Keratinocyte (primary cell): Measurements from ENCODE around the gene TRPV5.

ENCODE experiments used
- EZH2 ChIP-seq: IDR thresholded peaks from one replicate; pipeline ENCODE4 v1.6.1; 2012; ENCODE audit warnings: inconsistent platforms, mild to moderate bottlenecking, low read length, moderate library complexity
- TF ChIP-seq, protein P1 (sequence below), 3 experiments: IDR thresholded peaks in 1 of 3; conservative IDR thresholded peaks in 1 of 3; optimal IDR thresholded peaks in 1 of 3; 2 replicates in 2 of 3; 3 replicates in 1 of 3; pipeline versions ENCODE3 to v1.5.1; 2011; ENCODE audit warnings: low read length in 3 of 3, mild to moderate bottlenecking in 3 of 3, moderate library complexity in 2 of 3, control low read depth in 1 of 3, inconsistent platforms in 1 of 3; ENCODE audit not compliant: insufficient read depth in 2 of 3; ENCODE audit errors: extremely low read depth in 1 of 3

DNA sequence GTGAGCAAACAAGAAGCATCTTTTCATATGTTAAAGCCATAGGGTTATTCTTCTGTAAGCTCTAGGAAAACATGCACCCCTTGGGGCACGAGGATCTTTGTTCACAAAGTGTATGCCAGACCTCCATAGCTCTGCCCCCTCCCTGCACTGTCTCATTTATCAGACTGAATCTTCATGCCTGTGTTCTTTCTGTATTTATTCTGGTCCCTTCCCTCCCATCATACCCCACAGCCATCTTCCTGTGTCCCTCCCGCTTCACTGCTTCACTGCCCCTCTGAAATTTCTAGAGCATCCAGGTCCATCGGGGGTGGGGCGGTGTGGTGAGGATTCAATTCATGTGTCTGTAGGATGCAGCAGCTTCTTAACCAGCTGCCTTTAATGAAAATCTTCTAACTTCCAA is 71.2 kb downstream of the TRPV5 start:
- TF ChIP-seq, protein P1, sequence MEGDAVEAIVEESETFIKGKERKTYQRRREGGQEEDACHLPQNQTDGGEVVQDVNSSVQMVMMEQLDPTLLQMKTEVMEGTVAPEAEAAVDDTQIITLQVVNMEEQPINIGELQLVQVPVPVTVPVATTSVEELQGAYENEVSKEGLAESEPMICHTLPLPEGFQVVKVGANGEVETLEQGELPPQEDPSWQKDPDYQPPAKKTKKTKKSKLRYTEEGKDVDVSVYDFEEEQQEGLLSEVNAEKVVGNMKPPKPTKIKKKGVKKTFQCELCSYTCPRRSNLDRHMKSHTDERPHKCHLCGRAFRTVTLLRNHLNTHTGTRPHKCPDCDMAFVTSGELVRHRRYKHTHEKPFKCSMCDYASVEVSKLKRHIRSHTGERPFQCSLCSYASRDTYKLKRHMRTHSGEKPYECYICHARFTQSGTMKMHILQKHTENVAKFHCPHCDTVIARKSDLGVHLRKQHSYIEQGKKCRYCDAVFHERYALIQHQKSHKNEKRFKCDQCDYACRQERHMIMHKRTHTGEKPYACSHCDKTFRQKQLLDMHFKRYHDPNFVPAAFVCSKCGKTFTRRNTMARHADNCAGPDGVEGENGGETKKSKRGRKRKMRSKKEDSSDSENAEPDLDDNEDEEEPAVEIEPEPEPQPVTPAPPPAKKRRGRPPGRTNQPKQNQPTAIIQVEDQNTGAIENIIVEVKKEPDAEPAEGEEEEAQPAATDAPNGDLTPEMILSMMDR (optimal IDR thresholded peaks at IDR 0.05 in 1 of 3, IDR thresholded peaks at IDR 0.05 in 1 of 3, conservative IDR thresholded peaks at IDR 0.05 in 1 of 3; ENCODE audit: extremely low read depth in 1 of 3, insufficient read depth in 2 of 3, low read length in 3 of 3): no peak
- TF ChIP-seq EZH2: no peak
